PC-3 (cell line): Measurements from ENCODE around the gene PITHD1. TPM values are rescaled to one million over a fixed set of nuclear protein-coding genes. Genes with fewer than 3 reads are reported as not detected.

Source experiments
- ATAC-seq: fragments of 200-7000 bp; cut with Tn5 transposase; 2 replicates; pipeline ENCODE4 v1.9.1; 2020; ENCODE audit warnings: mild to moderate bottlenecking, moderate library complexity
- BruUV-seq: library from RNA; stranded (reverse); fragments of 400-500 nt; replicated peaks from 2 replicates; lab custom pipeline; 2021; lab: Mats Ljungman, UMichigan
- CTCF ChIA-PET: fragments of 300-600 bp; sonication (Branson Sonifier 250); formaldehyde crosslinking; loops from one replicate; lab custom pipeline; 2022; ENCODE audit warnings: antibody characterized with exemption; lab: Charles Lee
- POLR2A ChIA-PET: fragments of 300-600 bp; sonication (Branson Sonifier 250); formaldehyde crosslinking; loops from one replicate; lab custom pipeline; 2022; ENCODE audit warnings: antibody characterized with exemption; ENCODE audit not compliant: unreplicated experiment; lab: Charles Lee
- DNase-seq: peaks from one replicate; pipeline ENCODE4 v3.0.0-alpha.2; 2015
- H2AFZ ChIP-seq: fragments of 300-600 bp; sonication (generic); 2 replicates; pipeline ENCODE4 v1.6.0; 2016; ENCODE audit warnings: antibody characterized with exemption, low read length
- H3F3A ChIP-seq: fragments of 300-600 bp; sonication (generic); one replicate; pipeline ENCODE4 v1.6.0; 2017; ENCODE audit warnings: antibody characterized with exemption, low read length, control low read depth, mild to moderate bottlenecking; ENCODE audit not compliant: unreplicated experiment
- H3K27ac ChIP-seq: fragments of 300-600 bp; sonication (generic); 2 replicates; pipeline ENCODE4 v1.5.1; 2016; ENCODE audit warnings: mild to moderate bottlenecking, low read length
- H3K27me3 ChIP-seq: fragments of 300-600 bp; sonication (generic); 2 replicates; pipeline ENCODE4 v1.6.1; 2016; ENCODE audit warnings: low read length, mixed read lengths
- H3K36me3 ChIP-seq: fragments of 300-600 bp; sonication (generic); 2 replicates; pipeline ENCODE4 v1.6.1; 2016; ENCODE audit warnings: low read depth, mixed run types, low read length, mixed read lengths
- H3K4me1 ChIP-seq: fragments of 300-600 bp; sonication (generic); 2 replicates; pipeline ENCODE4 v1.5.1; 2016; ENCODE audit warnings: low read length; ENCODE audit not compliant: insufficient read depth
- H3K4me2 ChIP-seq: fragments of 300-600 bp; sonication (generic); 2 replicates; pipeline ENCODE4 v1.6.0; 2016; ENCODE audit warnings: low read length
- H3K4me3 ChIP-seq: fragments of 300-600 bp; sonication (generic); 2 replicates; pipeline ENCODE4 v1.5.1; 2016; ENCODE audit warnings: mild to moderate bottlenecking, low read length, mixed read lengths
- H3K79me2 ChIP-seq: fragments of 300-600 bp; sonication (generic); 2 replicates; pipeline ENCODE4 v1.6.1; 2017; ENCODE audit warnings: low read length, mixed read lengths
- H3K9ac ChIP-seq: fragments of 300-600 bp; sonication (generic); 2 replicates; pipeline ENCODE4 v1.6.0; 2016; ENCODE audit warnings: mild to moderate bottlenecking, low read length
- H3K9me2 ChIP-seq: fragments of 300-600 bp; sonication (generic); replicated peaks from 2 replicates; pipeline ENCODE4 v1.6.1; 2016; ENCODE audit warnings: mixed run types, low read length, mixed read lengths
- H3K9me3 ChIP-seq: fragments of 300-600 bp; sonication (generic); 2 replicates; pipeline ENCODE4 v1.6.1; 2016; ENCODE audit warnings: low read length, mixed read lengths
- H4K20me1 ChIP-seq: fragments of 300-600 bp; sonication (generic); 2 replicates; pipeline ENCODE4 v1.6.1; 2016; ENCODE audit warnings: low read length, mixed read lengths
- CTCF ChIP-seq: fragments of 300-600 bp; sonication (generic); conservative IDR thresholded peaks from 2 replicates; pipeline ENCODE4 v1.5.1; 2017; ENCODE audit warnings: antibody characterized with exemption, low read depth, mild to moderate bottlenecking, low read length
- EZH2 ChIP-seq: fragments of 300-600 bp; sonication (generic); IDR thresholded peaks from one replicate; pipeline ENCODE4 v1.6.1; 2017; ENCODE audit warnings: antibody characterized with exemption, mild to moderate bottlenecking, low read length; ENCODE audit not compliant: unreplicated experiment
- EZH2phosphoT487 ChIP-seq: fragments of 300-600 bp; sonication (generic); IDR thresholded peaks from 2 replicates; pipeline ENCODE4 v1.6.1; 2018; ENCODE audit warnings: mild to moderate bottlenecking, antibody characterized with exemption, low read length, borderline replicate concordance
- intact Hi-C: fragments of 100-400 bp; cut with micrococcal nuclease; formaldehyde crosslinking; loops from 2 replicates; pipeline ENCODE4 v1.9.0; 2023
- total RNA-seq: library from RNA; depleted of rRNA; stranded (reverse); fragments of >200 nt; gene quantifications from 2 replicates; pipeline ENCODE4 v1.2.3, GENCODE V29; 2014

Gene PITHD1
- total RNA-seq, 1 experiment from 2014 or later = 107 TPM

GRCh38 chr1:23799570-23800399, 21.6 kb downstream of the PITHD1 start:
- H3K4me2 ChIP-seq = peak overlapping the region; percentile 97
- H2AFZ ChIP-seq = peak overlapping the region; percentile 91
- peak overlapping the region; percentile 96 for H3K27ac ChIP-seq
- DNase-seq (peak; percentile 91), ATAC-seq (peak; percentile 69)
- H4K20me1 ChIP-seq = no peaks in the 10 kb centered on the region
- H3K36me3 ChIP-seq = peaks cover 8% of the 10 kb centered on the region; the same call in 1 of the 2 replicates
- no peaks in the 10 kb centered on the region for H3K27me3 ChIP-seq
- no peaks in the 10 kb centered on the region for H3K9me2 ChIP-seq
- H3K9ac ChIP-seq = peak overlapping the region; percentile 93
- peaks cover 10% of the 10 kb centered on the region for H3K79me2 ChIP-seq
- TSS peak; percentile 85 for BruUV-seq
- TF ChIP-seq CTCF = no peak
- TF ChIP-seq EZH2 = no peak
- TF ChIP-seq EZH2phosphoT487 = no peak
- peak overlapping the region; percentile 93 for H3K4me3 ChIP-seq
- H3K4me1 ChIP-seq = peaks cover 21% of the 10 kb centered on the region
- ChIA-PET CTCF (interaction anchor here (0.6 to 1.3 kb wide), 2 partner anchors 28 to 312 kb away, joined by 4 read pairs; no protein-coding TSS in a partner anchor), POLR2A (interaction anchor here (0.5 to 0.8 kb wide), 4 partner anchors 8 to 60 kb away, joined by 3 to 7 read pairs (median 4); partner anchors contain the start of gene LYPLA2)
- H3F3A ChIP-seq = no peaks in the 10 kb centered on the region
- H3K9me3 ChIP-seq = no peaks in the 10 kb centered on the region
- intact Hi-C loops = loop anchor here (1.0 to 5.0 kb wide), 2 partner anchors 9 to 118 kb away; no protein-coding TSS in a partner anchor

GRCh38 chr1:23800400-23801337, 22.5 kb downstream of the PITHD1 start, which contains the start of gene GALE:
TSS of gene GALE (minus strand) at chr1:23800754. CDS start at chr1:23799007, 1,747 bp downstream.
- Histone ChIP-seq H3K36me3 (peaks cover 8% of the 10 kb centered on the region; the same call in 1 of the 2 replicates), H3K27me3 (no peaks in the 10 kb centered on the region), H3K9me3 (no peaks in the 10 kb centered on the region), H3K79me2 (peaks cover 10% of the 10 kb centered on the region), H4K20me1 (no peaks in the 10 kb centered on the region), H2AFZ (peak within 1 kb of the TSS; percentile 91), H3K4me2 (peak within 1 kb of the TSS; percentile 97), H3K27ac (peak within 1 kb of the TSS; percentile 96), H3F3A (no peaks in the 10 kb centered on the region), H3K4me1 (peaks cover 21% of the 10 kb centered on the region), H3K4me3 (peak within 1 kb of the TSS; percentile 93), H3K9me2 (no peaks in the 10 kb centered on the region), H3K9ac (peak within 1 kb of the TSS; percentile 93)
- no TSS peak for BruUV-seq
- POLR2A ChIA-PET = no interaction called here
- DNase-seq = peak; percentile 93
- ATAC-seq = peak; percentile 57
- TF ChIP-seq EZH2 (no peak), EZH2phosphoT487 (no peak)
- intact Hi-C loops = loop anchor here (5.0 kb wide), 1 partner anchor 117 kb away; no protein-coding TSS in a partner anchor
- CTCF ChIA-PET = interaction anchor here (1.3 kb wide), 1 partner anchor 29 kb away, joined by 4 read pairs; no protein-coding TSS in a partner anchor
